Body of pancreas (tissue), 4 donors: ENCODE results near the gene POLR3A. TPM values are rescaled to one million over a fixed set of nuclear protein-coding genes. Genes with fewer than 3 reads are reported as not detected.

Experiments used
- ATAC-seq: fragments of 150-250 bp; one replicate; pipeline ENCODE4 v1.9.1; 2016
- DNase-seq, 4 donors: peaks; one replicate each; pipeline ENCODE4 v3.0.0-alpha.2; 2019
- H3K27ac ChIP-seq, 4 donors: fragments of 200-600 bp; sonication (generic); 1 replicate in 3 of 4; 2 replicates in 1 of 4; pipeline versions ENCODE4 v1.5.1 to v1.6.1; 2016 to 2019; ENCODE audit warnings: mild to moderate bottlenecking in 1 of 4, mixed read lengths in 1 of 4, moderate library complexity in 1 of 4
- H3K27me3 ChIP-seq, 2 donors: fragments of 200-600 bp; sonication (generic); one replicate each; pipeline ENCODE4 v1.6.0; 2016; ENCODE audit warnings: mild to moderate bottlenecking in 1 of 2
- H3K36me3 ChIP-seq, 2 donors: fragments of 200-600 bp; sonication (generic); replicated peaks in 1 of 2; 2 replicates each; pipeline ENCODE4 v1.5.1; 2016; ENCODE audit warnings: low read depth in 2 of 2; ENCODE audit not compliant: insufficient read depth in 1 of 2
- H3K4me1 ChIP-seq: fragments of 200-600 bp; sonication (generic); one replicate; pipeline ENCODE4 v1.6.0; 2016
- H3K4me3 ChIP-seq, 2 donors: fragments of 200-600 bp; sonication (generic); 1 replicate in 1 of 2; 2 replicates in 1 of 2; pipeline ENCODE4 v1.5.1; 2016 to 2019
- H3K9me3 ChIP-seq, 3 donors: fragments of 200-600 bp; sonication (generic); 1 replicate in 2 of 3; 2 replicates in 1 of 3; pipeline ENCODE4 v1.5.1; 2016
- POLR2A ChIP-seq, 3 donors: fragments of 450-650 bp; IDR thresholded peaks; one replicate each; pipeline ENCODE4 v1.6.1; 2016; ENCODE audit warnings: antibody characterized with exemption in 3 of 3, mild to moderate bottlenecking in 2 of 3
- WGBS, 2 donors: methylation state at CpG; one replicate each; pipeline ENCODE4 v1.1.5; 2017; 5-methylcytosine and 5-hydroxymethylcytosine counted together
- intact Hi-C: fragments of 100-400 bp; cut with DNase I; formaldehyde crosslinking; loops from one replicate; pipeline ENCODE4 v1.15.1; 2023
- total RNA-seq, 2 donors: library from RNA; depleted of rRNA; stranded (reverse); fragments of >200 nt; gene quantifications; one replicate each; pipeline ENCODE4 v1.1.0, GENCODE V29; 2016
- TF ChIP-seq, protein P1 (sequence below), 7 experiments: fragments of 450-650 bp in 4 of 7; fragments of 200-600 bp in 3 of 7; sonication (generic) in 3 of 7; IDR thresholded peaks; one replicate each; pipeline ENCODE4 v1.5.1; 2016 to 2019; ENCODE audit warnings: antibody characterized with exemption in 7 of 7

Gene POLR3A
- total RNA-seq, 2 donors from 2014 or later, result 7.9 to 10.4 TPM

GRCh38 chr10:77939561-77940001 is 89.7 kb downstream of the POLR3A start:
- H3K9me3 ChIP-seq, result no peaks in the 10 kb centered on the region
- H3K4me1 ChIP-seq, result no peaks in the 10 kb centered on the region
- intact Hi-C loops, result no loop called here
- TF ChIP-seq, protein P1, sequence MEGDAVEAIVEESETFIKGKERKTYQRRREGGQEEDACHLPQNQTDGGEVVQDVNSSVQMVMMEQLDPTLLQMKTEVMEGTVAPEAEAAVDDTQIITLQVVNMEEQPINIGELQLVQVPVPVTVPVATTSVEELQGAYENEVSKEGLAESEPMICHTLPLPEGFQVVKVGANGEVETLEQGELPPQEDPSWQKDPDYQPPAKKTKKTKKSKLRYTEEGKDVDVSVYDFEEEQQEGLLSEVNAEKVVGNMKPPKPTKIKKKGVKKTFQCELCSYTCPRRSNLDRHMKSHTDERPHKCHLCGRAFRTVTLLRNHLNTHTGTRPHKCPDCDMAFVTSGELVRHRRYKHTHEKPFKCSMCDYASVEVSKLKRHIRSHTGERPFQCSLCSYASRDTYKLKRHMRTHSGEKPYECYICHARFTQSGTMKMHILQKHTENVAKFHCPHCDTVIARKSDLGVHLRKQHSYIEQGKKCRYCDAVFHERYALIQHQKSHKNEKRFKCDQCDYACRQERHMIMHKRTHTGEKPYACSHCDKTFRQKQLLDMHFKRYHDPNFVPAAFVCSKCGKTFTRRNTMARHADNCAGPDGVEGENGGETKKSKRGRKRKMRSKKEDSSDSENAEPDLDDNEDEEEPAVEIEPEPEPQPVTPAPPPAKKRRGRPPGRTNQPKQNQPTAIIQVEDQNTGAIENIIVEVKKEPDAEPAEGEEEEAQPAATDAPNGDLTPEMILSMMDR (IDR thresholded peaks at IDR 0.05), result no peak
- TF ChIP-seq POLR2A (IDR thresholded peaks at IDR 0.05), result no peak
- peak in 3 of 4 donors; percentile 38 to 49 (median 44) for DNase-seq
- no peak for ATAC-seq
- H3K27ac ChIP-seq, result no peak overlapping the region
- H3K4me3 ChIP-seq, result no peak overlapping the region
- no peaks in the 10 kb centered on the region for H3K36me3 ChIP-seq
- no peaks in the 10 kb centered on the region for H3K27me3 ChIP-seq
- WGBS, 2 donors, result 20 to 27% methylated on average over 1 to 3 of the region's 3 CpGs

GRCh38 chr10:77936697-77937567 is 92.4 kb downstream of the POLR3A start:
- H3K27ac ChIP-seq, result no peak overlapping the region
- no peaks in the 10 kb centered on the region for H3K9me3 ChIP-seq
- ATAC-seq (no peak), DNase-seq (no peak)
- 85 to 91% methylated on average over 3 of the region's 3 CpGs for WGBS, 2 donors
- intact Hi-C loops, result no loop called here
- H3K4me3 ChIP-seq, result no peak overlapping the region
- TF ChIP-seq, protein P1 (IDR thresholded peaks at IDR 0.05), result no peak
- TF ChIP-seq POLR2A (IDR thresholded peaks at IDR 0.05), result no peak
- H3K36me3 ChIP-seq, result no peaks in the 10 kb centered on the region
- no peaks in the 10 kb centered on the region for H3K27me3 ChIP-seq
- H3K4me1 ChIP-seq, result no peaks in the 10 kb centered on the region

GRCh38 chr10:77932016-77932715 is 97.1 kb downstream of the POLR3A start:
- Histone ChIP-seq H3K4me1 (peaks cover 6% of the 10 kb centered on the region), H3K9me3 (no peaks in the 10 kb centered on the region), H3K27ac (no peak overlapping the region), H3K27me3 (no peaks in the 10 kb centered on the region), H3K36me3 (no peaks in the 10 kb centered on the region), H3K4me3 (no peak overlapping the region)
- no peak for DNase-seq
- 77 to 82% methylated on average over 8 of the region's 8 CpGs for WGBS, 2 donors
- intact Hi-C loops, result no loop called here
- no peak for ATAC-seq
- no peak for TF ChIP-seq POLR2A (IDR thresholded peaks at IDR 0.05)
- TF ChIP-seq, protein P1 (IDR thresholded peaks at IDR 0.05), result no peak

DNA sequence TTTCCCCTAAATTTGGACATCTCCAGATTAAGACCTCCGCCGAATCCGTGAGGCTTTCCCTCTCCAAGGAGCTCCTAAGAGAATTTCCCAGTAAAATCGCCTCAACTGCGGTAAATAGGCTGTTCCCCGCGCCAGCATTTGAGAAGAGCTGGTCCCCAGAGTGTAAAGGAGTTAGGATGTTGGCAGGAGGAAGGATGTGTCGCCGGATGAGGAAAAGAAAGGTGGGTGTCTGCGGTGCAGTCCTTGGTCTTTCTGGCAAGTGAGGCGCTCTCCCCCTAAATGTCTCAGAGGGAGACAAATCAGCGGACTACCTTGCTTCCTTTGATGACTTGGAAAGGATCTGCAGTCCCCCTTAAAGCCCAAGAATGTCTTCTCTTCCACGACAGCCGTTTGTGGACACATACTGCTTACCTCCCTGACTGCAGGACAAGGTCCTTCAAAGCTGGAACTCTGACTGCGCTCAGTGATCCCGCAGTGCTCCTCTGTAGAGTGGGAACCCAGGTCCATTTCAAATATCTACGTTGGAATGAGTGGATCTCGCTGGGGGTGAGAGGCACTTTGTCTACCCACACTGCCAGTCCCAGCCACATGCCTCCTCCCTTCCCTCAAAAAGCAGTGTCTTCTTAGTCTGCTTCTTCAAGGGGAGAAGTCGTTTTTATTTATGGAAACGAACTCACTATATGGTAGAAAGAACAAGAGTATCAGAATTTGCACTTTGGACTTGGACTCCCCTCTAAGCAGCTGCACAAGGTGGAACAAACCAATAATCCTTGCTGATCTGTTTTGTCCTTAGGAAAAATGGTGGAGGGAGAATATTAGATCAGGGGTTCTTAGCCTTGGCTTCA is 101.7 kb downstream of the POLR3A start:
- H3K27ac ChIP-seq, result peak overlapping the region in 1 of 4 donors; percentile 57
- intact Hi-C loops, result no loop called here

More for the DNA sequence above, 101.7 kb downstream of the POLR3A start:
- Histone ChIP-seq H3K27me3 (no peaks in the 10 kb centered on the region), H3K4me1 (peaks cover 31% of the 10 kb centered on the region), H3K4me3 (no peak overlapping the region), H3K9me3 (no peaks in the 10 kb centered on the region), H3K36me3 (no peaks in the 10 kb centered on the region)
- no peak for ATAC-seq
- no peak for TF ChIP-seq POLR2A (IDR thresholded peaks at IDR 0.05)
- TF ChIP-seq, protein P1 (IDR thresholded peaks at IDR 0.05), result no peak
- WGBS, 2 donors, result 26 to 34% methylated on average over 20 of the region's 20 CpGs
- DNase-seq, result no peak
